HG02623 (cell line): ENCODE data around the gene CBFA2T3.

Source experiments
- ATAC-seq: cut with Tn5 transposase; IDR thresholded peaks from one replicate; pipeline ENCODE4 v1.9.1; 2021; ENCODE audit warnings: moderate library complexity; ENCODE audit not compliant: unreplicated experiment

Gene CBFA2T3

DNA sequence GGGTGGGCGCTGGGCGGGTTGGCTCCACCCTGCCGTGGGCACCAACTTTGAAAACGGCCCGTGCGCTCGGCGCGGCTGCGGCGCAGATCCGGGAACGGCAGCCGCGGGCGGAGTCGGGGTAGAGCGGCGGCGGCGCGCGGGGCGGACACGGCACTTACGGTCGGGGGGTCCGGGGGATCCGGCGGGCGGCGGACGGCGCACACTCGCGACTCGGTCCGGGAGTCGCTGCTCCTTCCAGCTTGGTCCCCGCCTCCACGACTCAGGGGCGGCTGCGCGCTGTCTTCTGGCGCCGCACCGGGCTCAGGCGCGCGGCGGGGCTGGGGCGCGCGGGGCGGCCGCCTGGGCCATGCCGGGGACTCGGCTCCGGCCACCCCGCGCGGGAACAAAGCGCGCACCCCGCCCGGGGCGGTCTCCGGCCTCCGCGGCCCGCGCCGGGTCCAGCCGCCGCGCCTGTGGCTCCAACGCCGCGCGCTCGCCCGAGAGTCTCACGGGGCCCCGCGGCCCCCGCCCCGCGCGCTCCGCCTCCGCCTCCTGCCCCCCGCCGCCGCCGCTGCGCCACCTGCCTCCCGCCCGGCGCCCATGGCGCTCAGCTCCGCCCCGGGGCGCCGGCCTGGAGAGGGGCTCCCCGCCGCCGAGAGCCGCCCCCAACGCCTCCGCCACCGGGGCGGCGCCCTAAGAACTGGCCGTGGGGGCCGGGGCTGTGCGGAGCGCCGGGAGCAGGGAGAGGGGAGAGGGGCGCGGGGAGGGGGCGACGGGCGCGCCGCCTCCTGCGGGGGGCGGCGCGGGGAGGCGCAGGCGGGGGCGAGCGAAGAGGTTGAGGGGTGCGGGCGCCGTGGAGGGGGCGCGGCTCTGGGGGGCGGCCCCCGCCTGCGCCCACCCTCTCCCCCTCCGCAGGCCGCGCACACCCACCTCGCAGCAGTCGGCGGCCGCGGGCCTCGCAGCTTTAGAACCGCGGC is 35.9 kb downstream of the CBFA2T3 start:
- ATAC-seq, result no peak

DNA sequence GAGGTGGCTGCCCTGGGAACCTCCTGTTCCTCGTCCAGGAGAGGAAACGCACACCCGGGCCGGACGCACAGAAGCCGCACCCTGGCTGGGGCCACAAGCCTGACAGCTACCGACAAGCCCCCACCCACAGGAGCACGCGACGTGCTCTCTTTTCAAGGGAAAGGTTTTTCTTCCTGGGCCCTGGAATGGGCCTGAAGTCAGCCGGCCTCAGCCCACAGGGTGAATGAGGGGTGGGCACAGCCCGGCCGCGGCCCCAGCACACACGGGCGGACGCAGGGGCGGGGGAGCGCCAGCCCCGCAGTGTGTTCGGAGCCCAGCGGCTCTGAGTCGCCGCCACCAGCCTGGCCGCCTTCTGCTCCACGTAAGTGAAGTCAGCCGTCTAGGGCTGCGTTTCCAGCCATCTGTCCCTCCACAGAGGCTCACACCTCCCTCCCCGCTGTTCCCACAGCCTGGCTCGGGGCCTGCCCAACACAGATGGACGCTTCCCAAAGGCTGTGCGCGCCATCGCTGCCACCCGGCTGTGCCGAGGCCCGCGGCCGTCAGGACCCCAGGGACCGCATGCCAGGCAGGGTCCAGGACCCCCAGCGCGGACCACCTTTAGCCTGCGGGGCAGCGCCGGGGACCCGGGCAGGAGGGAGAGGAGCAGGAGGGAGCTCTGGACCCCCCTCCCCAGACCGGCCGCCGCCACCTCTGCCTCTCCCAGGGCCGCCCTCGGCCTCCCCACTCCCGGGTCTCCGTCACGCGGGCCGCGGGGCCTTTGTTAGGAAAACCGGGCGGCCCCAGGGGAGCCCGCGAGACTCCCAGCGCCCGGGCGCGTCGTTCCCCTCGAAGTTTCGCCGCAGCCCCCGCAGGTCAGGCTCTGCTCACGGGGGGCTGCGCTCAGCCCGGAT is 36.8 kb downstream of the CBFA2T3 start:
- no peak for ATAC-seq

DNA sequence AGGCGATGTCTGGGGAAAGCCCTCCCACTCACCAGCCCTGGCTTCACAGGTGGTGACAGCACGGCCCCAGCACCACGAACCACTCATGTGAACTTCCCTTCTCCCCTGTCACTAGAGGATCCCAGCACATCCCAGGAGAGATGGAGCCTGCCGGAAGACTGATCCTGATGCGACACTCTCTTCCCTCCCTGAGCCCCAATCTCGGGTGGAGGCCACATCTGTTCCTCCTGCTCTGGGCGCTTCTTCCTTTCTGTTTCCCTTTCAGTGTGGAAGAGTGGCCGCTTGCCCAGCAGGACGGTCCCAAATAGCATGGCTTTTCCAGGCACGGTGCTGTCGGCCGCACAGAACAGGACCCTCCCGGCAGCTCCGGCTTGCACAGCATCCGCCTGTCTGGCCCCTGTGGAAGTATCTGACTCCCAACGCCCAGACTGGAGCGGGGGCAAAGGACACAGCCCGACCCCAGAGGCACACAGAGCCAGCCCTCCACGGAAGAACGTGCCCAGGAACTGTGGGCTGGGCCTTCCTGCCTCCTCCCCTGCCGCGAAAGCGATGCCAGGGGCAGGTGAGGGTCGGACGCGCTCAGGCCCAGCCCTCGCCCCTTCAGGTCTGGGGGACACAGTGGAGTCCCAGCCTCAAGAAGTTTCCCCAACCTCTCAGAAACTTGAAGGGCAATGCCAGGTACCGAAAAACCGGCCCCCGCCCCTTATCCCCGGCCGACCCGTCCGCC is 37.6 kb downstream of the CBFA2T3 start:
- ATAC-seq, result no peak

DNA sequence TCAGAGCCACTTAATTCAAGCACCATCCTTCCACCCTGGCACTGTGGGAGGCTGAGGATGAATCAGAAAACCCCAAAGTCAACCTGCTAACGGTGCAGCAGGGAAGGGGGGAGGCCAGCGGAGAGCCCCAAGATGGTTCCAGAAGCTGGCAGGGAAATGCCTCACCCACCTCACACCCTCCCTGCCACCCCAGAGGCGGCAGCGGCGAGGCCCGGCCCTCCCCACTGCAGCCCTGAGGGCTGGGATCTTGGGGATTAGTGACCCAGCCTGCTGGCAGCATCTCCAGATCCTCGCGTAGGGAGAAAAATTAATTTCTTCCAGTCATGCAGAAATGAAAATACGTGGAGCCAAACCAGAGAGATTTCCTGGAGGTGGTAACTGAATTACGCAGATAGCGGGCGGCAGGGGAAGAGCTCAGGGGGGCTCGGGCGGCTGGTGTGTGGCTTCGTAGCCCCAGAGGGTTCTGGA is 38.2 kb downstream of the CBFA2T3 start:
- no peak for ATAC-seq

DNA sequence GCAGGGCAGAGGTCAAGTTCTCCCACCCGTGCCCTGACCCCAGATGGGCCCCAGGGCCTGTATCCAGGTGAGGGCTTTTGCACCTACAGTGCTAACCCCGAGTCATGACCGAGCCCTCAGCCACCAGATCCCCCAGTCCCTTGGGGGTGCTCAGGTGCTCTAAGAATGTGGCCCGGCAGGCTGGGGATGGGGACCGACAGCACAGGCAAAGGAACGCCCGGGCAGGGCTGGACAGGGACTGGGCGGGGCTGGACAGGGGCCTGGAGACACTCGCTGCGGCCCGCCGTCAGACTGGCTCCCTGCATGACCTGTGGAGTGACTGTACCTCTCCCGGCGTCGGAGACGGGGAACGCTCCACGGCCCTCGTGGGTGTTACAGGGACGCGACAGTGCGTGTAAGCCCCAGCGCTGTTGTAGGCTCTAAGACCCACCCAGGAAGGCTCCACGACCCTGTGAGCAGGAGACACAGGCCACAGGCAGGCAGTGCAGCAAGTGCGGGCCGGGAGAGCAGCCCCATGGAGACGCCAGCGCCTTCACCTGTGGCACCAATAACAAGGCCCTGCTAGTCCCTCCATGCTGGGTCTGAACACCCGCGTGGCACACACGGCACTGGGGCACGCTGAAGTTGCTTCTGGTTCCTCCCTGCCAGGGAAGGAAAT is 38.8 kb downstream of the CBFA2T3 start:
- ATAC-seq, result no peak

DNA sequence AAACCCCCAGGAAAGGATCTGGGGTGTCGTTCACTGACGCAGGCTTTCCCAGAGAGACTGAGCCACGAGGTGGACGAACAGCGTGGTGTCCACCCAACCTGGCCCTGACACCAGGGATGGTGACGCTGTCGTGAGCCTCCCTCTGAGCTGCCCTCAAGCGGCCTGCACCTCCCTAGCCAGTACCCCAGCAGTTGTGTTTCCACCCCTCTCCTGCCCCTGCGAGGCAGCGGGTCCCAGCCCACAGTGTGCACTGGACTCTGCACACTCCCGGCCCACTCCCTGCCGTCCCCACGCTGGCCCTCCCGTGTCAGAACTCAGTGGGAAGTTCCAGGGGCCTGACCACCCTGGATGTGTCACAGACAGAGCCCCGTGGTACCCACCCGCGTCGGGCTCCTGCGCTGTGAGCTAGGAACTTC is 39.8 kb downstream of the CBFA2T3 start:
- no peak for ATAC-seq

DNA sequence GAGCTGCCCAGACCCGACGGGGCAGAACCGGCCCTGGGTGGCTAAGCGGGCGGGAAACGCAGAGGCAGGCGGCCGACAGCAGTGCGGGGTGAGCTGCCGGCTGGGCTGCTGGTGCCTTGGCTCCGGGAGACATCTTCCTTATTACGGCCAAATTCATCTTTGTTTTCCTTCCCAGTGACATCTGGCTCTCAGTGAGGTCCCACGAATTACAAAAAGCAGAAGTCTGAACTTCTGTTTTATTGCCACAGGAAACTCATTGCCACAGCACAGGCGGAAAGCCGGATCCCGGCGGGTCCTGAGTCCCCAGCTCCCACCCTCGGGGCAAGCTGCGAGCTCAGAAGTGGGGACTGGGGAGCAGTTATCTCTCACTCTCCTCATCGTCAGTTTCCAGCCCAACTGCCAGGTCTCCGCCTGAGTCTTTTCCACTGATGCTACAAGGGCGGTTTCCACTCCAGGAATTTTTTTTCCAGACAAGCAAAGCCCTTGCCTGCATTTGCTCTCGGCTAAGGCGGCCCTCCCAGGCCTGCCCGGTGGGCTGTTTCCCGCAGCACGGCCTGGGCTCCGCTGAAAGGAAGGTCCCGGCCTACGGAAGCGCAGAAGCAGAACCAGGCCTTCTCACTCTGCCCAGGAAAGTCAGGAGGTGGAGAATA is 40.3 kb downstream of the CBFA2T3 start:
- no peak for ATAC-seq

DNA sequence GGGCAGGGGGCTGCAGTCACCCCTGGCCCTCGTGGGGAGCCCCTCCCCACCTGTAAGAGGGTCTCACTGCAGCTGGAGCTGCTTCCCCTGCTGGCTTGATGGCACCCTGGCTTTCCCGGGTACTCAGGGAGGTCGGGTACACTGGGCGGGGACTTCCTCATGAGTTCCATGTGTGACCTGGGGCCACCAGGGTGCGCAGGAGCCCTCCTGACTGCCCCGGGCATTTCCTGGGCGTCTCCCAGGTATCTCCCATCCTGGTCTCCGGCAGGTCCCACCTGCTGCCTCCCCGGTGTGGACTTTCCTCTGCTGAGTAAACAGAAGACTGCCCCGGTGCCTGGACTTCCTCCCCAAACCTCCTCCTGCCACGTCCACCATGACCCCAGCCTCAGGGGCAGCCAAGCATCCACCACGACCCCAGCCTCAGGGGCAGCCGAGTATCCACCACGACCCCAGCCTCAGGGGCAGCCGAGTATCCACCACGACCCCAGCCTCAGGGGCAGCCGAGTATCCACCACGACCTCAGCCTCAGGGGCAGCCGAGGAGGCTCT is 40.9 kb downstream of the CBFA2T3 start:
- ATAC-seq, result no peak

DNA sequence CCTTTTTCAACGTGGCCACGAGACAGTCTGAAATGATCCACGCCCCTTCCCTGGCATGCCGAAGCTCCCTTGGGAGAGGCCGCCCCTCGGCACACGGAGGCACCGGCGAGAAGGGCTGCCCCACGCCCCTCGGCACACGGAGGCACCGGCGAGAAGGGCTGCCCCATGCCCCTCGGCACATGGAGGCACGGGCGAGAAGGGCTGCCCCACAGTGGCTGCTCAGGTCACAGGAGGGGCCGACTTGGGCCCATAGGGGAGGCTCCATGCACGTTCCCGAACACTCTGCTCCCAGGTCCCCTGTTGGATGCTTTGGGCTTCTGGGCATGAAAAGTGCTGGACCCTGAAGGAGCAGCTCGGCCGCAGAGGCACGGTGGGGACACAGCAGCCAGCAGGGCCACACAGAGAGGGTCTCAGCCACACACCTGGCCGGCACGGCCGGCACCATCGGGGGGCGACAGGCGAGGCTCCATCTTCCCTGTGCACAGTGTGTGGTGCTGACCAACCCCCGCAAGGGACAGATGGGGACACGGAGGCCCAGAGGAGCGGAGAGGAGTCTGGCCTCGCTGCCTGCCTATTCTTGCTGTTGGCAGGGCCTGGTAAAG is 42.8 kb downstream of the CBFA2T3 start:
- no peak for ATAC-seq

DNA sequence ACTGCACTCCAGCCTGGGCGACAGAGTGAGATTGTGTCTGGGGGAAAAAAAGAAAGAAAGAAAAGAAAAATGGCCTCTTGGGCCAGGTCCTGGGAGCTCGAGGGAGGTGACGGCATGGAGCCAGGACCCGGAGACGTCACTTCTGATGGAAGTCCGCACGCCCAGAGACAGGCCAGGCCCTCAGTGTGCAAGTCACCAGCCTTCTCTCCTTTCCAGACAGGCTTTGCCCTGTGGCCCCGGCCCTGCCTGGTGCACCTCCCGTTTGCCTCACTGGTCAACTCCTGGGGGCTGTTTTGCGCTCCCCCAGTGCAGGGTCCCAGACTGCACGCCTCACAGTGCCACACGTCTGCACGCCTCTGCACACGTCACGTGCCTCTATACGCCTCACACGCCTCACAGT is 44.1 kb downstream of the CBFA2T3 start:
- ATAC-seq, result no peak

DNA sequence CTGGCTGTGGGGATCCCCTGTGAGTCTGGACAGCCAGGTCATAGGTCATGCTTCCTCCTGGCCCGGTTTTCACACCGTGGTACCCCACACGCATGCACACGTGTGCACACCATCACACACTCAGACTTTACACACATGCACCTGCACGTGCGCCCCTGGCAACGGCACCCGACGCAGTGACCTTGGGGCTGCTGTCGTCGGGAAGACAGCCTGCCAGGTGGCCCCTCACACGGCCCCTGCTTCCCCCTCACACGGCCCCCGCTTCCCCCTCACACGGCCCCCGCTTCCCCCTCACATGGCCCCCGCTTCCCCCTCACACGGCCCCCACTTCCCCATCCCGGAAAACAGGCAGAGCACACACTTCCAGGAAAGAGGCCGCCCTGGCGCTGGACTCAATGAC is 45.1 kb downstream of the CBFA2T3 start:
- ATAC-seq, result no peak

DNA sequence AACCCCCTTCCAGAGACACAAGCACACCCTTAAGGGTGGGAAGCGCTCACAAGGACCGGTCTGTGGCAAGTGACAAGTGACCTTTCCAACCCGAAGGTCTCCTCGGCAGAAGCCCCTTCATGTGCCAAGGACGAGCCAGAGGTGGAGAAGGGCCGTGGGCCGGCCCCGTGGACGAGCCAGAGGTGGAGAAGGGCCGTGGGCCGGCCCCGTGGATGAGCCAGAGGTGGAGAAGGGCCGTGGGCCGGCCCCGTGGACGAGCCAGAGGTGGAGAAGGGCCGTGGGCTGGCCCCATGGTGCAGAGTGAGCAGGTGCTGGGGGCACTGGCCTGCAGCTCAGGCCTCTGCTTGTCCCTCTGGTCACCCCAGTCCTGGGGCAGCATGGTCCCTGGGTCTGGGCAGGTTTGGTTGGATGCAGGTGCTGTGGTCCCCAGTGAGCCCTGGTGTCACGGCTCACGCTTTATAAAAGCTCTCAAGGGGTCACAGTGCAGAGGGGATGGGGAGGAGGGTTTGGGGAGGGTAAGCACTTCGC is 45.6 kb downstream of the CBFA2T3 start:
- ATAC-seq, result no peak

DNA sequence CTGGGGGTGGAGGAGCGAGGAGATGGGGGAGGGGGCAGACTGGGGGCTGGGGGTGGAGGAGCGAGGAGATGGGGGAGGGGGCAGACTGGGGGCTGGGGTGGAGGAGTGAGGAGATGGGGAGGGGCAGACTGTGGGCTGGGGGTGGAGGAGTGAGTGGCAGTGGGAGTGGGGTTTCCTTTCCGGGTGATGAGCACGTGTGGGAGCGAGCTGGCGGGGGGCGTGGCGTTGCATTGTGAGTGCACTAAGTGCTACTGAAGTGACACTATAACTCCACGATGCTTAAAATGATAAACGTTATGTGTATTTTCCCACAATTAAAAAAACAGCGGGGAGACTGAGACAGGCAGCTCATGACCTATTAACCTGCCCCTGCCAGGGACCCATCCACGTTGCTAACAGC is 46.3 kb downstream of the CBFA2T3 start:
- no peak for ATAC-seq

DNA sequence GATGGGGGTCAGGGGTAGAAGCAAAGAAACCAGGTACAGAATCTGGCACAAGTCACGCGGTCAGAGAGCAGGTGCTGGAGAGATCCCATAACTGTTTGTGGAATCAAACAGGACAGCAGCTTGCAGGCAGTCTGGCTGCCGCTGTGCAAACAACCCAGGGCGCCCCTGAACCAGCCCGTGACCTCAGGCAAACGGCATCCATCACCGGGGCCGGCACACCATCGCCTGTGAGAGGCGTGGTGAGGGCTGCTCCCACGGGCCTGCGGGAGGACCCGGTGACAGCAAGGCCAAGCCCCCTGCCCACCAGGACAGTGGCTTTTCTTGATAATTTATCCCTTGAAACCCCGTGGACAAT is 47.9 kb downstream of the CBFA2T3 start:
- ATAC-seq, result no peak

DNA sequence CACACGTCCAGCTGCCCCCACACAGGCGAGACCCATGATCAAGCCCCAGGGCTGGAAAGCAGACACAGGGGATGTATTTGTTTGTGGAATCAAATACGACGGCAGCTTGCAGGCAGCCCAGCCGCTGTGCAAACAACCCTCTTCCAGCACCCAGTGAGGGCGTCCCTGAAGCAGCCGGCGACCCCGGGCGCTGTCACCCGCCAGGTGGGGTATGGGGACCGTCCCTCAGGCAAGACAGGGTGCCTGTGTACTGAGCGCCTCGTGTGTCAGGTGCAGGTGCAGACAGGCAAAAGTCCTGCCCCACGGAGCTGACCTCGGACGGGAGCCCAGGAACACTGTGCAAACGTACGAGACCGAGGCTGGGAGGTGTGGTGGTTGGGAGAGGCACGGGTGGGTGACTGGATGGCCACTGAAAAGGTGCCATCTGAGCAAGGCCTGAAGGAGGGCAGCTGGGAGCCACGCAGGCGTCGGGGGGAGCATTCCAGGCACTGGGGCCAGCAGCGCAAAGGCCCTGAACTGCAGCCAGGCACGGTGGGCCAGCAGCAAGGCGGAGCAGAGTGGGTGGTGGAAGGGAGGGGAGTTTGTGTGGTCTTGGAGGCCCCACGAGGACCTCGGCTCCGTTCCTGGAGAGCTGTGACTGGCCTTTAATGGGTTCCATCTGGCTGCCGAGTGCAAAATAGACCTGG is 48.5 kb downstream of the CBFA2T3 start:
- ATAC-seq, result no peak

DNA sequence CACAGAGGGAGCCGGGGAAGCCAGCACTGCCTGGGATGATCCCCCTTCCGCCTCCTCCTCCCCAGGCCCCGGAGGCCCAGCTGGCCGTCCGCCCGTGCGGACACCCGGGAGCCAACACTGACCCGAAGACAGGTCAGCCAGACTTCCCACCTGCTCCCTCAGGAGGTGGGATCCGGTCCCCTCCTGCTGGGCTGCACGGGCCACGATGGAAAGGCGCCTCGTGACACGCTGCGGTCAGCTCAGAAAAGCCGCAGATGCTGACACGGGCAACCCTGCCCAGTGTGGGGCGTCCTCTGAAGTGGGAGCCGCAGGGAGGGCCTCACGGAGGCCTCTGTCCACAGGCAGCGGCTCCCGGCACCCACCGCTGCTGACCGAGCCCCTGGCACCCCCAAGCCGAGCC is 49.3 kb downstream of the CBFA2T3 start:
- ATAC-seq, result no peak

DNA sequence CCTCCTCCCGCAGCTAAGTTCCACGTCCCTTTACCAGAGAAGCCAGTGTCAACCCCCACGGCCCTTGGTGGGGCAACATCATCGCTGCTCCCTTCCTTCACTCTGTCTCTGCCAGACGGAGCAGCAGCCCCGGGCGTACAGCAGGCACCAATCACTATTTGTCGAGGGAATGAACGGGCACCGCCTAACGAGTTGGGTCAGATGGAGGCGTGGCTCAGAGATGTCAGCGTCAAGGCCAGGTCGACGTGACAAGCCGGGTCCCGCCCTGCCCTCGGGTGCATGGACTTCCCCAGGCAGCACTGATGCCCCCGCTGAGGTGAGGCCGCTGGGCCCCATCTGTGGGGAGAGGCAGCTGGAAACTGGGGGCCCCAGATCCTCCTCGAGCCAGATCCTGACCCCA is 50.0 kb downstream of the CBFA2T3 start:
- no peak for ATAC-seq

DNA sequence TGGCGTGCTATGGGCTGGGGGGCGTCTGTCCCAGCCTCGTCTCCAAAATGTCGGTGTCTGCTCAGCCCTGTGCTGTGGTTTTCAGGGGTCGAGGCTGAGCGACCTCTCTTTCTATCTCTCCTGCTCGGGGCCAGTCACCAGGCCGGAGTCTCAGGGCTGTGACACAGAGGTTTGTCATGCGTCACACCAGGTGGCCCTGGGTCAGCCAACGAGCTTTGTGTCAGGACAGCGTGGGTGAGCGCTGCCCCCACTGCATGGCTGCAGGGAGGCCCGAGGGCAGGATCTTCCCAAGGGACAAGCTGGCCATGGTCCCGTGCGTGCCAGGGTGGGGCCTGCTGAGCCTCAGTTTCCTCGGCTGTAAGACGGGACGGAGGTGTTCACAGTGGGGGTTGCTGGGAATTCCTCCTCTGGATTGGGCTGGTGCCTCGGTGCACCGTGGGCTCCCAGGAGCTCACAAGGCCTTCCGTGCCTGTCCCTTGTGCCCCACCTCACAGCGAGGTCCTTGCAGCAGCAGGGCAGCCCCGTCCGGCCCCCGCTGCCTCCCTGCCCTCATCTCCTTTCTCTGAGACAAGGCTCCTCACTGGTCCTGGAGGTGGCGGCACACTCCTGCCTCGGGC is 50.5 kb downstream of the CBFA2T3 start:
- ATAC-seq, result no peak
